Ovary (tissue), 9 donors: Measurements from ENCODE around the gene CAMTA1. TPM values are rescaled to one million over a fixed set of nuclear protein-coding genes. Genes with fewer than 3 reads are reported as not detected.

Source experiments
- DNase-seq, 5 donors: peaks; one replicate each; pipeline ENCODE4 v3.0.0-alpha.2; 2019 to 2020
- H3K27ac ChIP-seq, 2 donors: fragments of 200-600 bp; one replicate each; pipeline versions ENCODE4 v1.5.1 to v1.8.0; 2019 to 2022
- H3K27me3 ChIP-seq: fragments of 200-600 bp; one replicate; pipeline ENCODE4 v1.8.0; 2022
- H3K36me3 ChIP-seq: fragments of 200-600 bp; sonication (generic); one replicate; pipeline ENCODE4 v1.5.1; 2019
- H3K4me1 ChIP-seq: one replicate; pipeline ENCODE4 v1.8.1; 2013; ENCODE audit warnings: mild to moderate bottlenecking, moderate library complexity; ENCODE audit not compliant: insufficient read depth
- H3K4me3 ChIP-seq: fragments of 200-600 bp; sonication (generic); one replicate; pipeline ENCODE4 v1.5.1; 2017
- H3K9me3 ChIP-seq, 2 donors: fragments of 200-600 bp in 1 of 2; sonication (generic) in 1 of 2; one replicate each; pipeline versions ENCODE4 v1.5.1 to v1.8.1; 2013 to 2019; ENCODE audit warnings: mild to moderate bottlenecking in 1 of 2, moderate library complexity in 1 of 2
- EP300 ChIP-seq: sonication (generic); formaldehyde crosslinking; IDR thresholded peaks from one replicate; pipeline ENCODE4 v1.6.1; 2017; ENCODE audit warnings: antibody characterized with exemption
- POLR2A ChIP-seq: fragments of 450-650 bp; IDR thresholded peaks from one replicate; pipeline ENCODE4 v1.6.1; 2017; ENCODE audit warnings: antibody characterized with exemption, mild to moderate bottlenecking, moderate library complexity
- WGBS, 3 donors: extraction: QIAGEN DNeasy Blood & Tissue Kit in 1 of 3; methylation state at CpG; one replicate each; pipeline versions ENCODE4 v1.1.5 to v1.1.7; 2013 to 2017; 5-methylcytosine and 5-hydroxymethylcytosine counted together
- intact Hi-C, 4 donors: fragments of 100-400 bp; cut with DNase I; formaldehyde crosslinking; loops; one replicate each; pipeline versions ENCODE4 v1.11.0 to v1.15.1; 2022 to 2023
- polyA plus RNA-seq, 2 donors: library from polyadenylated mRNA; stranded (reverse); fragments of 200-250 nt in 1 of 2; fragments of 350-450 nt in 1 of 2; fragmentation: Illumina TruSeq in 1 of 2; extraction: RNeasy Lipid Tissue Mini Kit (QIAGEN cat#74804) in 1 of 2; gene quantifications; one replicate each; pipeline ENCODE4 v1.2.3, GENCODE V29; 2013 to 2014
- total RNA-seq, 7 donors: library from RNA; depleted of rRNA in 2 of 7; stranded (reverse); fragments of >200 nt in 2 of 7; fragmentation: NEBNext Ultra II Directional in 3 of 7; extraction: Animal tissue kit (Norgen Biotek cat#: 25700) in 3 of 7; gene quantifications; one replicate each; pipeline versions ENCODE4 v1.1.0 to v1.2.4, GENCODE V29; 2016 to 2023
- TF ChIP-seq, protein P1 (sequence below), 3 donors: fragments of 450-650 bp in 2 of 3; fragments of 200-600 bp in 1 of 3; IDR thresholded peaks; one replicate each; pipeline versions ENCODE4 v1.5.1 to v1.8.0; 2016 to 2022; ENCODE audit warnings: antibody characterized with exemption in 3 of 3, mild to moderate bottlenecking in 1 of 3
- donor health status: DM: no; HTN: no; CAD: no; lungs with moderate emphysema.
- donor health status: DM: no; HTN: no; CAD: no.
- donor health status: Bipolar disorder and iron deficiency.
- donor health status: DM: yes; HTN: yes; CAD: no.
- donor health status: DM: no; HTN: no; CAD: no.
- donor health status: DM: yes; HTN: yes; CAD: no.

Gene CAMTA1
- total and polyA plus RNA-seq, 9 donors, result 51.1 to 150 (median 67.4) TPM

DNA sequence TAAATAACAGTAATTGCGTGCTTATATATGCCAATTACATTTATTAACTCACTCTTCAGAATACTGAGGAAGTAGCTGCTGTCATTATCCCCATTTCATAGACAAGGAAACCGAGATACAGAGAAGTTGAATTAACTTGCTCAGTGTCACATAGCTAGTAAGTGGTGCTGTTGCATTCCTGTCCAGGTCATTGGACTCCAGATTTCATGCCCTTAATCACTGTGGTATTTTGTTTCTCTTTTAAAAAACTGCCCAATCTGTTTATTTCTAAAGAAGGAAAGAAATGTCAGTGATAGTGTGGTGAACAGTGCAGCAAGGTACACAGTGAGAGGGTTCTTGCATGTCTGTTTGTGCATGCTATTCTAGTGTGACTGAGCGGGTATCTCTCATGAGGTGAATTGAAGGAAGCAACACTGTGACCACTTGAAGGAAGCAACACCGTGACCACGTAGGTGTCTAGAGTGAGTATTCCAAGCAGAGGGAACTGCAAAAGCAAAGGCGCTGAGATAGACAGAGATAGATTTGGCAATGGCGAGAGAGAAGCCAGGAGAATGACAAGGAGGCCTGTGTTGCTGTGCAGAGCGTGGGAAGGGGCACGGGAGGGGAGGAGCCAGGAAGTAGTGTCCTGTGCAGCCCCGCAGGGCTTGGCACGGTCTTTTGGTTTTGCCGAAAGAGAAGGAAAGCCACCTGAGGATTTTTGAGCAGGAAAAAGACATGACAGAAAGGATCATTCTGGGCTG is 95.9 kb downstream of the CAMTA1 start:
- Histone ChIP-seq H3K9me3 (no peaks in the 10 kb centered on the region), H3K27me3 (no peaks in the 10 kb centered on the region), H3K36me3 (no peaks in the 10 kb centered on the region), H3K4me3 (no peak overlapping the region), H3K27ac (no peak overlapping the region), H3K4me1 (no peaks in the 10 kb centered on the region)
- TF ChIP-seq EP300 (no peak), POLR2A (no peak)
- TF ChIP-seq, protein P1, sequence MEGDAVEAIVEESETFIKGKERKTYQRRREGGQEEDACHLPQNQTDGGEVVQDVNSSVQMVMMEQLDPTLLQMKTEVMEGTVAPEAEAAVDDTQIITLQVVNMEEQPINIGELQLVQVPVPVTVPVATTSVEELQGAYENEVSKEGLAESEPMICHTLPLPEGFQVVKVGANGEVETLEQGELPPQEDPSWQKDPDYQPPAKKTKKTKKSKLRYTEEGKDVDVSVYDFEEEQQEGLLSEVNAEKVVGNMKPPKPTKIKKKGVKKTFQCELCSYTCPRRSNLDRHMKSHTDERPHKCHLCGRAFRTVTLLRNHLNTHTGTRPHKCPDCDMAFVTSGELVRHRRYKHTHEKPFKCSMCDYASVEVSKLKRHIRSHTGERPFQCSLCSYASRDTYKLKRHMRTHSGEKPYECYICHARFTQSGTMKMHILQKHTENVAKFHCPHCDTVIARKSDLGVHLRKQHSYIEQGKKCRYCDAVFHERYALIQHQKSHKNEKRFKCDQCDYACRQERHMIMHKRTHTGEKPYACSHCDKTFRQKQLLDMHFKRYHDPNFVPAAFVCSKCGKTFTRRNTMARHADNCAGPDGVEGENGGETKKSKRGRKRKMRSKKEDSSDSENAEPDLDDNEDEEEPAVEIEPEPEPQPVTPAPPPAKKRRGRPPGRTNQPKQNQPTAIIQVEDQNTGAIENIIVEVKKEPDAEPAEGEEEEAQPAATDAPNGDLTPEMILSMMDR (IDR thresholded peaks at IDR 0.05), result no peak
- 83 to 93% (median 86%) methylated on average over 12 of the region's 12 CpGs for WGBS, 3 donors
- DNase-seq, result no peak
- intact Hi-C loops, result loop anchor here in 1 of 4 donors (10.0 kb wide), 1 partner anchor 156 kb away; no protein-coding TSS in a partner anchor

DNA sequence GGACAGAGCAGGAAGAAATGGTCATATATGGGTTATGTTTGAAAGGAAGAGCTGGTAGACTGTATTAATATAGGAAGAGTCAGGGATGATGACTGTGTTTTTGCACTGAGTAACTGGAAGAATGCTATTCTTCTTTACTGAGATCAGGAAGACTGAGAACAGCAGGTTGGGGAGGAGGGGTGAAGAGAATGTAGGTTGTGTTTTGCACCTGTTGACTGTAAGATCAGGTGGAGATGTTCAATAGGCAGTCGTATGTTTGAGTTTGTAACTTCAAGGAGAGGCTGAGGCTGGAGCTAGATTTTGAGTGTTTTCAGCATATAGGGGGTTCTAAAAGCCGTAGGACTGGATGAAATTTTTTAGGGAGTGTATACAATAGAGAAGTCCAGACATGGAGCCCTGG is 97.2 kb downstream of the CAMTA1 start:
- Histone ChIP-seq H3K9me3 (no peaks in the 10 kb centered on the region), H3K27ac (no peak overlapping the region), H3K4me1 (no peaks in the 10 kb centered on the region), H3K36me3 (no peaks in the 10 kb centered on the region), H3K27me3 (no peaks in the 10 kb centered on the region), H3K4me3 (no peak overlapping the region)
- 95 to 99% (median 96%) methylated on average over 2 of the region's 2 CpGs for WGBS, 3 donors
- intact Hi-C loops, result loop anchor here in 1 of 4 donors (10.0 kb wide), 1 partner anchor 158 kb away; no protein-coding TSS in a partner anchor
- TF ChIP-seq, protein P1 (IDR thresholded peaks at IDR 0.05), result no peak
- TF ChIP-seq EP300 (no peak), POLR2A (no peak)
- no peak for DNase-seq

DNA sequence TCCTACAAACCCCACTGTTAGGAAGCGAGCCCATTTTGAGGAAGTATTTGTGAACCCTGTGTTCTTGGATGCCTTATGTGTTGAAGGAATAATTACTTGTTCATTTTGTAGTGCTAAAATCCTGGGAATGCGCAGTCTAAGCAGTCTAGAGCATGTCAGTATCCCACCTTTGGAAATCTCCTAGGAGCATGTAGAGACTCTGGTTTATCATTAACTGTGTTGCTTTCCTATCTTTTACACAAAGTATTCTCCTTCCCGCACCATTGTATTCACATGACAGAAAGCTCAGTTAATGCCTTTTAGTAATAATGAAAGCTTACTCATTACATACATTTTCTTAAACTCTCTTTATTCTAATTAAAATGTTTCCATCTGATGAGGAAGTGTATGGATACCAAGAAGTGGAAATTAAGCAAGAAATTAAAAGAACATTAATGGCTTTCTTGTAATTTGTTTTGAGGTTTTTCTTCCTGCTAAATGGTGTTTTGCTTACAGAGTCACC is 99.4 kb downstream of the CAMTA1 start:
- Histone ChIP-seq H3K36me3 (no peaks in the 10 kb centered on the region), H3K4me1 (no peaks in the 10 kb centered on the region), H3K27me3 (no peaks in the 10 kb centered on the region), H3K4me3 (no peak overlapping the region), H3K27ac (no peak overlapping the region), H3K9me3 (no peaks in the 10 kb centered on the region)
- no peak for DNase-seq
- WGBS, 3 donors, result 62 to 77% (median 72%) methylated on average over 3 of the region's 3 CpGs
- TF ChIP-seq, protein P1 (IDR thresholded peaks at IDR 0.05), result no peak
- TF ChIP-seq POLR2A (no peak), EP300 (no peak)
- intact Hi-C loops, result loop anchor here in 1 of 4 donors (10.0 kb wide), 1 partner anchor 160 kb away; no protein-coding TSS in a partner anchor

DNA sequence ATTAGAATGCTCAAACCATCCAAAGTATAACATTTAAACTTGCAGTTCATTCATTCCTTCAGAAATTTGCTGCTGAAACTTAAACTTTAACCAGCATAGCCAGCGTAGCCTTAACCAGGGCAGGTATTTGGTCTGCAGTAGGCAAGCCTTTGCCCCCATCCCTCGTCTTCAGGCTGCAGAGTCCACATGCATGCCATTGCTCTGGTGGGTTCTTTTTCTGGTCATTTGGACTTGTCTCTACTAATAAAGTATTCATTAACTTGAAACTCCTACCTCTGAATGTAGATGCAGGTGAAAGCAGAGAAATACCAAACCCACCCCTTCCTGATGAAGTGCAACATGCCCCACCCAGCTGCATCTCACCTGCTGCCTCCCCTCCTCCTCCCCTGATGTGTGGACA is 100.2 kb downstream of the CAMTA1 start:
- no peaks in the 10 kb centered on the region for H3K27me3 ChIP-seq
- H3K9me3 ChIP-seq, result no peaks in the 10 kb centered on the region
- no peak overlapping the region for H3K27ac ChIP-seq
- intact Hi-C loops, result loop anchor here in 1 of 4 donors (10.0 kb wide), 1 partner anchor 161 kb away; no protein-coding TSS in a partner anchor
- no peak overlapping the region for H3K4me3 ChIP-seq
- no peak for DNase-seq
- no peaks in the 10 kb centered on the region for H3K36me3 ChIP-seq
- WGBS, 3 donors, result 72 to 90% (median 85%) methylated on average over 2 of the region's 2 CpGs
- H3K4me1 ChIP-seq, result no peaks in the 10 kb centered on the region
- TF ChIP-seq, protein P1 (IDR thresholded peaks at IDR 0.05), result no peak
- no peak for TF ChIP-seq EP300
- TF ChIP-seq POLR2A, result no peak
